Astrocyte (in vitro differentiated cells and primary cell): ENCODE measurements around the gene CPAMD8. TPM values are rescaled to one million over a fixed set of nuclear protein-coding genes. Genes with fewer than 3 reads are reported as not detected.
"Not testable (repeated sequence)": the region's sequence is repeated elsewhere in the genome, so short reads cannot be mapped to it uniquely, and the experiment has no call there.

Experiments used
- DNase-seq: peaks from one replicate; pipeline ENCODE4 v3.0.0-alpha.2; 2010; ENCODE audit warnings: low read depth
- FAIRE-seq: peaks from 2 replicates; lab custom pipeline; 2011; peaks lifted over from hg19 to GRCh38; lab: Jason Lieb, UNC
- H2AFZ ChIP-seq: 2 replicates; pipeline ENCODE4 v1.6.0; 2012; ENCODE audit warnings: low read depth, low read length, inconsistent platforms
- H3K27ac ChIP-seq: 2 replicates; pipeline ENCODE4 v1.5.1; 2011; ENCODE audit warnings: low read depth, low read length, inconsistent platforms
- H3K27me3 ChIP-seq: 2 replicates; pipeline ENCODE4 v1.6.0; 2011; ENCODE audit warnings: low read length, inconsistent platforms; ENCODE audit not compliant: insufficient read depth
- H3K36me3 ChIP-seq: 2 replicates; pipeline ENCODE4 v1.5.1; 2011; ENCODE audit warnings: low read length, inconsistent platforms; ENCODE audit not compliant: insufficient read depth
- H3K4me1 ChIP-seq: 2 replicates; pipeline ENCODE4 v1.5.1; 2011; ENCODE audit warnings: low read length, inconsistent platforms; ENCODE audit not compliant: insufficient read depth
- H3K4me2 ChIP-seq: 2 replicates; pipeline ENCODE4 v1.6.0; 2012; ENCODE audit warnings: low read length, inconsistent platforms
- H3K4me3 ChIP-seq: 2 replicates; pipeline ENCODE4 v1.5.1; 2011; ENCODE audit warnings: low read depth, mild to moderate bottlenecking, low read length, inconsistent platforms; ENCODE audit not compliant: insufficient read depth
- H3K79me2 ChIP-seq: 2 replicates; pipeline ENCODE4 v1.6.0; 2012; ENCODE audit warnings: mild to moderate bottlenecking, low read length, inconsistent platforms; ENCODE audit not compliant: insufficient read depth
- H3K9ac ChIP-seq: 2 replicates; pipeline ENCODE4 v1.6.0; 2012; ENCODE audit warnings: mild to moderate bottlenecking, low read length, inconsistent platforms
- H3K9me3 ChIP-seq: 2 replicates; pipeline ENCODE4 v1.5.1; 2012; ENCODE audit warnings: low read depth, mild to moderate bottlenecking, low read length, inconsistent platforms; ENCODE audit not compliant: insufficient read depth
- H4K20me1 ChIP-seq: 2 replicates; pipeline ENCODE4 v1.6.0; 2012; ENCODE audit warnings: low read length, inconsistent platforms; ENCODE audit not compliant: insufficient read depth
- H3K27ac Mint-ChIP-seq: one replicate; pipeline ENCODE4 v1.8.0; 2021; ENCODE audit warnings: mild to moderate bottlenecking, mixed read lengths; ENCODE audit not compliant: unreplicated experiment
- H3K27me3 Mint-ChIP-seq: one replicate; pipeline ENCODE4 v1.8.0; 2021; ENCODE audit warnings: low read depth, mixed read lengths; ENCODE audit not compliant: unreplicated experiment
- H3K36me3 Mint-ChIP-seq: one replicate; pipeline ENCODE4 v1.8.0; 2021; ENCODE audit warnings: low read depth, mixed read lengths; ENCODE audit not compliant: unreplicated experiment
- H3K4me1 Mint-ChIP-seq: one replicate; pipeline ENCODE4 v1.8.0; 2021; ENCODE audit warnings: low read depth, mixed read lengths; ENCODE audit not compliant: unreplicated experiment
- H3K4me3 Mint-ChIP-seq: one replicate; pipeline ENCODE4 v1.8.0; 2021; ENCODE audit warnings: mild to moderate bottlenecking, moderate library complexity, mixed read lengths; ENCODE audit not compliant: unreplicated experiment
- H3K9me3 Mint-ChIP-seq: one replicate; pipeline ENCODE4 v1.8.0; 2021; ENCODE audit warnings: mild to moderate bottlenecking, mixed read lengths; ENCODE audit not compliant: unreplicated experiment
- EZH2 ChIP-seq: IDR thresholded peaks from 2 replicates; pipeline ENCODE4 v1.6.1; 2012; ENCODE audit warnings: mild to moderate bottlenecking, low read length, inconsistent platforms; ENCODE audit not compliant: insufficient read depth
- total RNA-seq: library from RNA; stranded (reverse); gene quantifications from 2 replicates; pipeline ENCODE4 v1.2.1, GENCODE V29; 2021
- TF ChIP-seq, protein P1 (sequence below): IDR thresholded peaks from 2 replicates; pipeline ENCODE4 v1.5.1; 2011; ENCODE audit warnings: low read depth, mild to moderate bottlenecking, inconsistent platforms, low read length, moderate library complexity; ENCODE audit not compliant: insufficient read depth

CPAMD8 gene
- total RNA-seq, 1 donor from 2014 or later, result 1.9 TPM

DNA sequence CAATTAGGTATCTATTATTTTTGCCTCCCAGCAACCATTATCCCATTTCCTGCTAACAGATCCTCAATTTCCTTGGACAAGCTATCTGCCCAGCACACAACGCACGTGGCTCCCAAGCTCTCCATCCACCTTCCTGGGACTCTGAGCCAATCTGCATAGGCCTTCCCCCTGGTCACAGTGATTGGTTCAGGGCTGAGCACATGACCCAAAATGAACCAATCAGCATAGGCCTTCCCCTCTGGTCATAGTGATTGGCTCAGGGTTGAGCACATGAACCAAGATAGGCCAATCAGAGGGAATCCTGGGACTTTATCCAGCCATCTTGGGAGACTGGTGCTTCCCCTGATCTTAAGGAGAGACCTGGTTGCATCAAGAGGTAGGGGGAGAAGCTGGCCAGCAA is 5.8 kb downstream of the CPAMD8 start:
- H3K9me3 Mint-ChIP-seq, result peaks cover 14% of the 10 kb centered on the region
- peaks cover 21% of the 10 kb centered on the region for H3K27me3 Mint-ChIP-seq
- Histone ChIP-seq H3K27ac (no peak overlapping the region), H3K27me3 (peaks cover 13% of the 10 kb centered on the region), H3K4me2 (no peak overlapping the region), H3K4me1 (no peaks in the 10 kb centered on the region), H3K79me2 (no peaks in the 10 kb centered on the region), H3K36me3 (no peaks in the 10 kb centered on the region), H3K9me3 (peaks cover 6% of the 10 kb centered on the region), H3K4me3 (no peak overlapping the region), H3K9ac (no peak overlapping the region), H2AFZ (no peak overlapping the region), H4K20me1 (no peaks in the 10 kb centered on the region)
- TF ChIP-seq, protein P1, sequence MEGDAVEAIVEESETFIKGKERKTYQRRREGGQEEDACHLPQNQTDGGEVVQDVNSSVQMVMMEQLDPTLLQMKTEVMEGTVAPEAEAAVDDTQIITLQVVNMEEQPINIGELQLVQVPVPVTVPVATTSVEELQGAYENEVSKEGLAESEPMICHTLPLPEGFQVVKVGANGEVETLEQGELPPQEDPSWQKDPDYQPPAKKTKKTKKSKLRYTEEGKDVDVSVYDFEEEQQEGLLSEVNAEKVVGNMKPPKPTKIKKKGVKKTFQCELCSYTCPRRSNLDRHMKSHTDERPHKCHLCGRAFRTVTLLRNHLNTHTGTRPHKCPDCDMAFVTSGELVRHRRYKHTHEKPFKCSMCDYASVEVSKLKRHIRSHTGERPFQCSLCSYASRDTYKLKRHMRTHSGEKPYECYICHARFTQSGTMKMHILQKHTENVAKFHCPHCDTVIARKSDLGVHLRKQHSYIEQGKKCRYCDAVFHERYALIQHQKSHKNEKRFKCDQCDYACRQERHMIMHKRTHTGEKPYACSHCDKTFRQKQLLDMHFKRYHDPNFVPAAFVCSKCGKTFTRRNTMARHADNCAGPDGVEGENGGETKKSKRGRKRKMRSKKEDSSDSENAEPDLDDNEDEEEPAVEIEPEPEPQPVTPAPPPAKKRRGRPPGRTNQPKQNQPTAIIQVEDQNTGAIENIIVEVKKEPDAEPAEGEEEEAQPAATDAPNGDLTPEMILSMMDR, result no peak
- TF ChIP-seq EZH2, result no peak
- H3K27ac Mint-ChIP-seq, result no peak overlapping the region
- DNase-seq (no peak), FAIRE-seq (no peak)
- no peak overlapping the region for H3K4me3 Mint-ChIP-seq
- H3K36me3 Mint-ChIP-seq, result peaks cover 5% of the 10 kb centered on the region
- no peaks in the 10 kb centered on the region for H3K4me1 Mint-ChIP-seq

- FAIRE-seq, result no peak
- Histone ChIP-seq H3K9ac (no peak overlapping the region), H3K4me3 (no peak overlapping the region), H3K79me2 (no peaks in the 10 kb centered on the region), H3K9me3 (peaks cover 6% of the 10 kb centered on the region), H3K4me1 (no peaks in the 10 kb centered on the region), H3K27me3 (peaks cover 9% of the 10 kb centered on the region), H4K20me1 (no peaks in the 10 kb centered on the region), H3K36me3 (no peaks in the 10 kb centered on the region), H3K27ac (no peak overlapping the region), H3K4me2 (no peak overlapping the region), H2AFZ (no peak overlapping the region)
- Mint-ChIP-seq H3K4me1 (no peaks in the 10 kb centered on the region), H3K36me3 (peaks cover 5% of the 10 kb centered on the region), H3K27ac (no peak overlapping the region), H3K27me3 (peaks cover 16% of the 10 kb centered on the region), H3K4me3 (no peak overlapping the region), H3K9me3 (peaks cover 14% of the 10 kb centered on the region)
- no peak for TF ChIP-seq EZH2
- TF ChIP-seq, protein P1, result no peak
- no peak for DNase-seq
Measured at GRCh38 chr19:17020385-17020784, 6.2 kb downstream of the CPAMD8 start.

DNA sequence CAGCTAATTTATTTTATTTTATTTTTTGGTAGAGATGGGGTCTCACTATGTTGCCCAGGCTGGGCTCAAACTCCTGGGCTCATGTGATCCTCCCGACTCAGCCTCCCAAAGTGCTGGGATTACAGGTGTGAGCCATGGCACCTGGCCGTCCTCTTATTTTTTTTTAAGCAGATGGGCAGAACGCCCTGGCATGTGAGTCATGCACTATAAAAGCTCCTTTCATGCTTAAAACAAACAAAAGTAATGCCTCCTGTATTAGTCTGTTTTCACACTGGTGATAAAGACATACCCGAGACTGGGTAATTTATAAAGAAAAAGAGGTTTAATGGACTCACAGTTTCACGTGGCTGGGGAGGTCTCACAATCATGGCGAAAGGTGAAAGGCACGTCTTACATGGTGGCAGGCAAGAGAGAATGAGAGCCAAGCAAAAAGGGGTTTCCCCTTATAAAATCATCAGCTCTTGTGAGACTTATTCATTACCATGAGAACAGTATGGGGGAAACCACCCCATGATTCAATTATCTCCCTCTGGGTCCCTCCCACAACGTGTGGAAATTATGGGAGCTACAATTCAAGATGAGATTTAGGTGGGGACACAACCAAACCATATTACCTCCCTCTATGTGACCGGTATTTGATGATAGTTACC is 12.3 kb downstream of the CPAMD8 start:
- not testable (repeated sequence) for H3K79me2 ChIP-seq, H3K27ac Mint-ChIP-seq, H2AFZ ChIP-seq, H3K27ac ChIP-seq, H3K4me1 ChIP-seq, H3K36me3 ChIP-seq, H3K4me1 Mint-ChIP-seq, H3K27me3 ChIP-seq, H3K4me2 ChIP-seq, H4K20me1 ChIP-seq, H3K9ac ChIP-seq, H3K9me3 ChIP-seq, H3K27me3 Mint-ChIP-seq, H3K9me3 Mint-ChIP-seq, H3K36me3 Mint-ChIP-seq, H3K4me3 Mint-ChIP-seq, FAIRE-seq, H3K4me3 ChIP-seq, DNase-seq
